ENCODE results near the gene PLK3.
"Not testable (repeated sequence)": the region's sequence is repeated elsewhere in the genome, so short reads cannot be mapped to it uniquely, and the experiment has no call there.

The PLK3 gene

DNA sequence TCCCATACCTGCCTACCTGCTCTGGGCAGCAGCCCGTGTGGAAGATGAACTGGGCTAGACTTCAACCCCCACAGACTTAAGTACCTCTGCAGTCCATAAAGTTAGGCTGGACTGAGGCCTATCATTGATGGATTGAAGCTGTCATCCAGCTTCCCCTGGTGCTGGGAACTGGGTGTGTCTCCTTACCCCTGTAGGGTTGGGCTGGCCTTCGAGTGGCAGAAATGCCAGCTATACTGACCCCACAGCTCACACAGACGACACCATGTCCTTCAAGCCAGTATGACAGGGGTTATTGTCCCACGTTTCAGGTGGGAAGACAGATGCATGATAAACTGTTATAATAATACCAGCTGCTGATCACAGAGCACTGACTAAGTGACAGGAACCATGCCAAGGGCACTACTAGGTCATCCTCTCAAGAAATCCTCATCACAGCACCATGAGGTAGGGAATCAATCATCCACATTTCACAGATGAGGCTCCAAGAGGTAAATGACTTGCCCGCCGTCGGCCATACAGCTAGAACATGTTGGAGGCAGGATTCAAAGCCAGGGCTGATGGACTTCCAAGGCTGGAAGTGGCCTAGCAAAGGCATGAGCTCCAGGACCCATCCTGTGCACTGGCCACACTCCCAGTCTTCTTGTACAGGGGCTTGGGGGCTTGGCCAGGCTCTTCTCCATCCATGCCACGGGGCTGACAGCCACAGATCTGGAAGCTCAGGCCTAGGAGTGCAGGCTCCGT lies 11.9 kb upstream of the PLK3 start, which contains the start of gene BEST4:
Gene BEST4 (minus strand): TSS at position 51 of the 741 bp plus-strand sequence. CDS start 465 bp downstream, outside the sequence.
- no peak for DNase-seq

DNA sequence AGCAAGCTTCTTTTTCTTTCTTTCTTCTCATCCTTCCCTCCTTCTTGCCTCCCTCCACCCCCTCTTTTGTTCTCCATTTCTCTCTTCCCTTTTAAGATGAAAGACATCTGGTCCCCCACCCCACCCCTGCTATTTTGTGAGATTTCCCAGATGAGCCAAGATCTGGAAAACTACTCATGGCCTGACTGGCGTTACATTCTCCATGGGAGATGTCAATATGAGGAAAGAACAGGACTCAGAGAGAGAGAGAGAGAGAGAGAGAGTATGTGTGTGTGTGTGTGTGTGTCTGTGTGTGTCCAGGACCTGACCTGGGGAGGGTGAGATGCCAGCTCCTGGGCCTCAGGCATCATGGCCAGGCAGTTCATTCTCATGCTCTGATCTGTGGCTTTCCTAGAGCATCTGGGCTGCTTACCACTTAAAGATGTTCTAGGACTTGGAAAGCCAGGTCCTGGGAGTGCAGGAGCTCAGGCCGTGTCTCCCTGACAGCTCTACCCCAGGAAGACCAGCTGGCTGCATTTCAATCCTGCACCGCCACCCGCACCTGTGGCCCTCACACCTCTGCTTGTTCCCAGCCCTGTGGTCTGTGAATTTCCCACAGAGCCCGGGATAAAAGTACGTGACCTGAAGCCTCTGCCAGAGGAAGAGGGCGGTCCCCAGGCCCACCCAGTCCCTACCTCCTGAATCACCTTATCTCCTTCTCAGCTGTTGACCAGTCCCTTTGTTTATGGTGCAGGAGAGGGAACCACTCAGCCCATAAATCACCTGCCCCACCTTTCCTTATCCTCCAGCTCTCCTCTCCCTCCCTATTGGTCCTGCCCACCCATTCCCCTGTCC lies 9.0 kb upstream of the PLK3 start:
- no peak for DNase-seq

DNA sequence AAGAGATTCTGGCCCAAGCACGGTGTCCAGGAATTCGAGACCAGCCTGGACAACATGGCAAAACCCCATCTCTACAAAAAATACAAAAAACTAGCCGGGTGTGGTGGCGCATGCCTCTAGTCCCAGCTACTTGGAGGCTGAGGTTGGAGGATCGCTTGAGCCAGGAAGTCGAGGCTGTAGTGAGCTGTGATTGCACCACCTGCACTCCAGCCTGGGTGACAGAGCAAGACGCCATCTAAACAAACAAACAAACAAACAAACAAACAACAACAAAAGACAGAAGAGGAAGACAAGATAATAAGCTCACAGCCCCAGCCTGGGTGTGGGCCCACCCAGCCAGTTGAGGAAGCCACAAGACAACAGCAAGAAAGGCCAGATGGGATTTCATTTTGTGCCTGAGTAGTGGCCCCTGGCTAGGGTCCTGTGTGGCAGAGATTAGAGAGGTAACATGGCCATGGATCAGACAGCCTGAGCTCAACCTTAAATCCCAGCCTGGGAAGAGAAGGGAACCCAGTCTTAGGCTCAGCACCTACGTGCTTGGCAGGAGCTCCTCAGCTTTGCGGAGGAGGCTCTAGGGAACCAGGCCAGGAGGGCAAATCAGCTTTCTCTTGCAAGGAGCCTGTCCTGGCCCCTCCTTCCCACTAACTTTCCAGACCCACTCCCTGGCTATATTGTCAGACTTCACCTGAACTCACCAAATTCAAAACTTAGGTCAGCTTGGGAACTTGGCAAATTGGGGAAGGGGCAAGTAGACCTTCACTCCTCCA lies 7.3 kb upstream of the PLK3 start:
- no peak for DNase-seq

- DNase-seq: not testable (repeated sequence)
Measured at GRCh38 chr1:44797886-44798285, 2.3 kb upstream of the PLK3 start.

GRCh38 chr1:44798481-44799365 lies 1.5 kb upstream of the PLK3 start:
- no peak for DNase-seq

DNA sequence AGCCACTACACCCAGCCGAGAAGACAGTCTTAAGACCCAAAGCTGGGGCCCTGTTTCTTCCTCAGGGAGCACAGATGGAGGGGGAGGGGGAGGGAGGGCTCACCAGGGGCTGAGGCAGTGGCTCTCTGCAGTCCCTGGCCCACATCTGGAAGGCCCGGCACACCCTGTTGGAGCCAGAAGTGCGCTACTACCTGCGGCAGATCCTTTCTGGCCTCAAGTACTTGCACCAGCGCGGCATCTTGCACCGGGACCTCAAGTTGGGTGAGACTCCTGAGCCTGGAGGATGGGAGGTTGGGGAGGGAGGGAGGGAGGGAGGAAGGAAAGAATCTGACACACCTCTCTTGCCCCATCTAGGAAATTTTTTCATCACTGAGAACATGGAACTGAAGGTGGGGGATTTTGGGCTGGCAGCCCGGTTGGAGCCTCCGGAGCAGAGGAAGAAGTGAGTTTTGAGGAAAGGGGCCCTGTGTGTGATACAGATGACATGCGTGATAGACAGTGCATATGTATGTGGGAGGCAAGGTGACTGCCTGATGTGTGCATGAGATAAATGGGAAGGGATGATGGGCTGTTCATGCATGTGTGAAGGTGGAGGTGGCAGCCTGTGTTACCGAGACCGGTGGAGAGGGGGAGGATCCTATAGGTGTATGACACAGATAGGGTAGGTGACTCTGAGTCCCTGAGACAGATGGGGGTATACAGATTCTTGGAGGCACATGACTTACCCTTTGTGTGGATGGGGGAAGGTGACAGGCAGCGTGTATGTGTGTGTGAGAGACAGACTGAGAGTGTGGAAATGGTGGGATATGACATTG lies 1.5 kb downstream of the PLK3 start:
- DNase-seq: no peak

DNA sequence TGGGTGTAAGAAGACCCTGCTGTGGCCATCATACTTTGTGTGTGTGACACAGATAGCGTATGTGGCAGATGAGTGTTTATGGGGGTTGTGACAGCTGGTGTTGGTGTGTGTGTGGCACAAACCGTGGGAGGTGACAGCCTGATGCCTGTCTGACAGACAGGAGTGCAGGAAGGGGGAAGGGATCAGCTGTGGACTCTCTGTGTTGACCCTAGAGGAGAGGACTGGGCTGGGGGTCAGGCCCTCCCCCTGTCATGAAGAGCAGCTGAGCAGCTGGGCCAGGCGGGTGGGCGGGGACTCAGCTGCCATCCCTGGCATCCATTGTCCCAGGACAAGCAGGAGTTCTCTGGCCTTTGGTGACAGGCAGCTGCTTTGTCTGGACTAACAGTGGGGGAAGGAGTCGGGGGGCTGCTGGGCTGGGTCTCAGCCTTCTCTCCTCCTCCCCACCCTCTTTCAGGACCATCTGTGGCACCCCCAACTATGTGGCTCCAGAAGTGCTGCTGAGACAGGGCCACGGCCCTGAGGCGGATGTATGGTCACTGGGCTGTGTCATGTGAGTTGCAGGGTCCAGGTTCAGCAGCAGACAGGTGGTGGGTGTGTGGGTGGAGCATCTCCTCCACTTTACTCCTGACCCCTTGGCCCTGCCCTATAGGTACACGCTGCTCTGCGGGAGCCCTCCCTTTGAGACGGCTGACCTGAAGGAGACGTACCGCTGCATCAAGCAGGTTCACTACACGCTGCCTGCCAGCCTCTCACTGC lies 2.3 kb downstream of the PLK3 start:
- no peak for DNase-seq

GRCh38 chr1:44803062-44803311 lies 2.8 kb downstream of the PLK3 start:
- DNase-seq: no peak

GRCh38 chr1:44803312-44804095 lies 3.3 kb downstream of the PLK3 start:
- DNase-seq: no peak

DNA sequence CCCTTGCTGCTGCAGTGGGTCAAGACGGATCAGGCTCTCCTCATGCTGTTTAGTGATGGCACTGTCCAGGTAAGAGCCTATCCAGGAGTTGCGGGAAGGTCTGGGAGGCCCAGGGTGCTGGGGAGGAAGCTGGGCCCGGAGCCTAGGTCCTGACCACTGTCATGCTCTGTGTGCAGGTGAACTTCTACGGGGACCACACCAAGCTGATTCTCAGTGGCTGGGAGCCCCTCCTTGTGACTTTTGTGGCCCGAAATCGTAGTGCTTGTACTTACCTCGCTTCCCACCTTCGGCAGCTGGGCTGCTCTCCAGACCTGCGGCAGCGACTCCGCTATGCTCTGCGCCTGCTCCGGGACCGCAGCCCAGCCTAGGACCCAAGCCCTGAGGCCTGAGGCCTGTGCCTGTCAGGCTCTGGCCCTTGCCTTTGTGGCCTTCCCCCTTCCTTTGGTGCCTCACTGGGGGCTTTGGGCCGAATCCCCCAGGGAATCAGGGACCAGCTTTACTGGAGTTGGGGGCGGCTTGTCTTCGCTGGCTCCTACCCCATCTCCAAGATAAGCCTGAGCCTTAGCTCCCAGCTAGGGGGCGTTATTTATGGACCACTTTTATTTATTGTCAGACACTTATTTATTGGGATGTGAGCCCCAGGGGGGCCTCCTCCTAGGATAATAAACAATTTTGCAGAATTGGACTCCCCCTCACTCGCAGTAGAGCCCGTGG lies 5.3 kb downstream of the PLK3 start:
- DNase-seq: no peak

GRCh38 chr1:44806025-44806703 lies 6.0 kb downstream of the PLK3 start:
- no peak for DNase-seq

GRCh38 chr1:44806704-44807363 lies 6.7 kb downstream of the PLK3 start, which contains the start of gene DYNLT4:
DYNLT4 (minus strand) TSS chr1:44807351; CDS start chr1:44806668, 683 bp downstream.
- no peak for DNase-seq

DNA sequence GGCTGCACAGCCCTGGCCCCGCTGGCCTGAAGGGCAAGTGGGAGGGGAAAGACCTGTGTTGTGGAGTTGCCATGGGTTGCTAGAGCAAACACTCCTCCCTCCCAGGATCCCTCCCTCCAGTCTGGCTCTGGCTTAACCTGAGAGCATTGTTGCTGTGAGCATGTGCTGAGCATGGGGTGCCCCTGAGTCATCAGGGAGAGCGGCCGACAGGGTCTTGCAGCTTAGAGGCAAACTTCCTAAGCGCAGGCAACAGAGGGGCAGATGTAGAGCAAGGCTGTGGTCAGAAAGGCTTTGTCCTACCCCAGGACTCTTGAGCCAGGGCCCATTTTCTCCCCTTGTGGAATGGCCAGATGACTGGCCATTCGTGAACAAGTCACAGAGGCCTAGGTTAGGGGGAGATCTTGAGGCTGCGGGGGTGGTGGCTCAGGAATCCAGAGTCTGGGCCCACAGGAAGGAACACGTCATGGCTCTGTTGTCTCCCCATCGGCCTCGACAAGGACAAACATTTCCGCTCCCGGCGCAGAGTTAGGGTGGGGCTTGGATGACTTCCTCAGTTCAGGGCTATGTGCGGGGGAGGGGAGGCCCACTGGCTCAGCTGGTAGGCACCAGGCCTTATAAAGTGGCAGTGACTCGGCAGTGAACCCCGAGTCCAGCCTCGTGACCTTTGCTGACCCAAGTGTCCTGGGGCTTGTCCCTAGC lies 7.3 kb downstream of the PLK3 start:
- DNase-seq: peak; percentile 96

DNA sequence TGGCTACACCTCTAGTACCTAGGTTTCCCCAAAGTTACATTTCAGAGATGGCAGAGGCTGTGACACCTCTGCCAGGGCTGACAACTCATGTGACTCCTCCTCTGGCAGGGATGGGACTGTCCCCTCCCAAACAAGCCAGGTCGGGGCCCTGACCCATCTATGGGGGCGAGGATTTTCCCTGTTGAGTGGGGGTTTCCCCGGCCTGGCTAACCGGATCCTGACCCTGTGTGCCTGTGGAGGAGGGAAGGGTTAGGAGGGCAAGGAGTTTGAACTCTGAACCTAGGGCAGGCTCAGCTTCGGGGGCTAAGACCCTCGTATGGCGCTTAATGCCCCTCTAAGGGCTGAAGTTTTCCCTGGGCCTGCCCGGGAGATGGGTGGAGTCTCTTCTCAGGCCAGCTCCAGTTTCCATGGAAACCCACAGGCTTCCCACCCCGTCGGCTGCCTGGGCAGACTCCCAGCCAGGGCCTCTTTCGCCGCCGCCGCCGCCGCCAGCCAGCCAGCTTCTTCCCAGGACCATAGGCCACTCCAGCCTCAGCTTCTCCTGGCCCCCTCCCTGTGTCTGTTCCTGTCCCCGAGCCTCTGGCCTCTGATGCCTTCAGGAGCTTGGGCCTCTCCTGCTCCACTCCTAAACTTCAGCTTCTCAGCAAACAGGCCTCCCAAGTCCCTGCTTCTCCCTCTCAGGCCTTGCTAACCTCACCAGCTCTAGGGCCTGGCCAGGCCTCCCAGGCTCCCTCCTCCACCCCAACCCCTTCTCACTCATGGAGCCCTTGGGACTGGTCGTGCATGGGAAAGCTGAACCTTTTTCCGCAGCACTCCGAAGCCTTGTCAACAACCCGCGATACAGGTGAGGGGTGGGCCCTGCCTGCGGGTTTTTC lies 8.1 kb downstream of the PLK3 start, which contains the start of gene BTBD19:
Gene BTBD19 (plus strand): TSS at position 461 of the 875 bp plus-strand sequence. CDS start 298 bp downstream, at position 759.
- DNase-seq: peak; percentile 80

- DNase-seq: peak; percentile 66
Measured at GRCh38 chr1:44808938-44809917, 9.1 kb downstream of the PLK3 start.
